Activated CD8-positive, alpha-beta memory T cell treated with anti-CD3 and anti-CD28 coated beads for 4 hours (primary cell): ENCODE data around the gene CERS6.
"Not testable (repeated sequence)": the region's sequence is repeated elsewhere in the genome, so short reads cannot be mapped to it uniquely, and the experiment has no call there.

Experiments
- DNase-seq, 2 donors: peaks; one replicate each; pipeline ENCODE4 v3.0.0-alpha.2; 2020; ENCODE audit warnings: low read depth in 2 of 2

The CERS6 gene

DNA sequence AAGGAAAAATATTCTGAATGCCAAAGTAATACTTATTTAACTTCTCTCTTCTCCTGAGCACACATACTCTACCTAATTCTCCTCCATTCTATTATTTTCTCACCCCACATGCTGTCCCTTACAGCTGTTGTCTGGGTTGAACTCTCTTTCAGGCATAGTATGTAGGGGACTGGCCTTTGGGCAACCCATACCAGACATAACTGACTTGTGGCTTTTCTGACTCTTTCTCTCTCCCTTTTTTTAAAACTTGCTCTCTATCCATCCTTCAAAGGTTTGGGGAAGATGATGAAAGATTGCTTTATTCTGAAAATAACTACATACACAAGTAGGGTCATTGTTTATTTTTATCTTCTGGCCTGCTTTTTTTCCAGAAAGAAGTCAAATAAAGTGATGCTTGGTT, 276.4 kb downstream of the CERS6 start:
- DNase-seq: no peak

DNA sequence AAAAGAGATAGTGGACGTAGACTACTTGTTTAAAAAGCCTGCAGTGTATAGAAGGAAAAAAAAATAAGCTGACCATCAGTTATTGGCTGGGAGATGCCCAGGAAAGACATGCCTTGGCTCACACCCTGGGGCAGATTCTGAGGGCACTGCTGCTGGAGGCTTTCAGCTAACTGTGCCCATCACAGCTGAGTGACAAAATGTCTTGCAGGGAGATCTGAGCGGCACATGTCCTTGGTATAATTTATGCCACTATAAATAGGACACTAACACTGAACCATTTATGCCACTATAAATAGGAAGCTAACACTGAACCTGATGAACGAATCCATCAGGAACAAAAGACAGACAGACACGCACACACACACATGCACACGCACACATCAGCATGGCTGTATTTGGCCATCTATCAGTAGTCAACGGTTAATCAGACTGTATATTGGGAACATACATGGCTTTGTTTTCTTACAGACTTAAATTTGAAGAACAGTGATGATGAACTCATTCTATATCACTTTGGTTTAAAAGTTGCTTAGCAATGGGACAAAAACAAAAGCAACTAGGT, 278.2 kb downstream of the CERS6 start:
- no peak for DNase-seq

DNA sequence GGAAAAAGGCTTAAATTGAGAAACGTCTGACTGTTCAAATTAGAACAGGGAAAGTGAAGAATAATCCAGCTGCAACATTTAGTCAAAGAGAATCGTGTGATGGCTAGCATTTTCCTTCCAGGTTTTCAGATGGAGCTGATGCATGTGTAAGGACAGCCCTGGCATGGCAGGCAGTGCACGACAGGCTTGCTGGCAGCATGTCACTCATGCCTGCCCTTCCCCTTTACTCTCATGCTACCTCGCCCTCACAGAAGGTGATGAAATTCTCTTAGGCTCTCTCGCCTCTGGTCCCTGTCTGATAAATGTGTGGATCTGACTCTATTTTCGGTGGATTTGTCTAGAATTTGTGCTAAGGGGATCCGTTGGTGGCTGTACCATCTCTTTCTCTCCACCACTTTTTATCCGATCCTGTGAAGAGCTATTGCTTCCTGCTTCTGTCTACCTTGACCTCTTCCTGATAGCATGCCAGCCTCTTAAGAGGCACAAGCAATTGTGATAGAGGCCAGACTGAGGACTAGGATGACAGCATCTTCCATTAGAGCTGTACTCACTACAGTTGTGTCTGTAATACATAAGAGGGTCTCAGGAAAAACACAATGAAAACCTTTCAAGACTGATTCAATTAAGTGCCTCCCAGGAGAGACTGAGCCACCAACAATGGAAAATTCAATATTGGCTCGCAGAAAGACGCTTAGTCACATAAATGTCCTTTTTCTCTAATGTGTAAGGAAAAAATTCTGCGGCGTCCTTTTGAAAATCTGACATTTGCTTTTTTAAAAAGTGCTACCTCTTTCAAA, 280.8 kb downstream of the CERS6 start:
- no peak for DNase-seq

- DNase-seq: peak in 1 of 2 donors; percentile 3
Measured at GRCh38 chr2:168738062-168738461, 282.0 kb downstream of the CERS6 start.

DNA sequence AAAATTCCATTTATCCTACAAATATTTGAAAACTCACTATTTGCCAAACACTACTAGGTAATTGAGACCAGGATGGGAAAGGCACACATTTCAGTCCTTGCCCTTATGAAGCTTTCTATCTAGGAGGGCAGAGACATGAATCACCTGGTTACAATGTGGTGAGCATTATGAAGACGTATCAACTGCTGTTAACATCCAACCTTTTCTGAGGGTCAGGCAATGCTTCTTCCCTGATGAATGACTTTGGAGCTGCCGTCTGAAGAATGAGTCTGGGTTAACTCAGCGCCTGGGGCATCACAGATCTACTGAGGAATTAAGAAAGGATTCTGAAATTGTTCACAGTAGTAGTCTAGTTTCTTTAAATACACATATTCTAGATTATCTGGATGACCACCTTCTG, 284.3 kb downstream of the CERS6 start:
- DNase-seq: no peak

DNA sequence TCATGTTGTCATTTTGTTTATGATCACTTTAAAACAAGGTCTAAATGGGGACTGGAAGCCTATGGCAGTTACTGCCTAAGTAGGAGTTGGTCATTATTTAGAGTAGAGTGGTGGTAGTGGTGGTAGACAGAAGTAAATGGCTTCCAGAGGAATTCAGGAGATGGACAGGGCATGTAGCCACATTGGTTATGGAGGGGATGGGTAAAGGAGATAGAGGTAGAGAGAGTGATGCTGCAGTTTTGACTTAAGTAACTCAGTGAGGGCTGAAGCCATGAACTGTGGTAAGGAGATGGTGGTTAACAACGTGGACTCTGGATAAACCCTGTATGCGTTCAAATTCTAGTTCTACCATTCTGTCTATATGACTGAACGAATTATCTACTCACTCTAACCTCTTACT, 284.7 kb downstream of the CERS6 start:
- DNase-seq: no peak

DNA sequence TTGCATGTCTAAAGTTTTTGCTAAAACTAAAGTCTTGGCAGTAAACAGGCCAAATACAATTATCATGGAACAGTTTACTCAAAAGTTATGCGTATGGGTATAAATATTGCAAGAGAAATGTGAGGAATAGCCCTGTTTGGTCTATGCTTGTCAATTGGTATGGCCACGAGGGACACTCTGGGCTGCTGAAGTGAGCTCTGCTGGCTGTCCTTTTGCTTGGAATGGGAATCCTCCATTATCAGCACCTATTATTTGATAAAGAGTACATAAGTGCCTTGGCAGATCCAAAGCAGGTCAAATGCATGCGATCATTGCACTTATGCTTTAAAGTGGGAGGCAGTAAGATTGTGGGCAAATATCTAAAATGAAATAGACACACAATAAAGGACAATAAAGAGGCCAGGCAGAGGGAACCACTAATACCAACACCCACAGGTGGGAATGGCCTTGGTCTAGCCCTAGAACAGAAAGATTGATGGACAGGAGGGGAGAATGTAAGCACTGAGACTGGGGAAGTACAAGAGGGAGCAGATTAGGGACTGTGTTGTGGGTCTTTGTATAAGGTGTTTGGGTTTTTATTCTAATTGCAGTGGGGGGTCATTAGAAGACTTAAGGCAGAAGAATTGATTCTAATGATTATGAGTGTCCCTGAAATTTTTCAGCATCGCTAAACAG, 286.3 kb downstream of the CERS6 start:
- DNase-seq: no peak

GRCh38 chr2:168744844-168745243, 288.8 kb downstream of the CERS6 start:
- no peak for DNase-seq

DNA sequence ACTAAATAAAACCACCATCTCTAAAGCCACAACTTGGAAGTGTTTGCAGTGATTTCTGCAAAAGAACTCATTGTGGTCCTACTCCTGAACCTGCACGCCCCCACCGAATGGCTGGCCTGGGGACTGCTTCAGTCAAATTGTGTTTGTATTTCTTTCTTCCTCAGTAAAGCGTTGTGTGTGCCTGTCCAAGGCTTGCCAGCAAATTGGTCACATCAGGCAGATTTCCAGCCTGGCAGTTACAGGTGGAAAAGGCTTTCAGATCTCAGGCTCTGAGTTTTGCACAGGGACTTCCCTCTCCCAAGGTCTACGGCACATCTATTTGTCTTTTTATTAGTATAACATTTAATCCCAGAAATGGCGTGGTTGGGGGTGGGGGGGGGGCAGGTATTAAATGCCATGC, 292.4 kb downstream of the CERS6 start:
- DNase-seq: no peak

GRCh38 chr2:168749297-168749696, 293.2 kb downstream of the CERS6 start:
- no peak for DNase-seq

DNA sequence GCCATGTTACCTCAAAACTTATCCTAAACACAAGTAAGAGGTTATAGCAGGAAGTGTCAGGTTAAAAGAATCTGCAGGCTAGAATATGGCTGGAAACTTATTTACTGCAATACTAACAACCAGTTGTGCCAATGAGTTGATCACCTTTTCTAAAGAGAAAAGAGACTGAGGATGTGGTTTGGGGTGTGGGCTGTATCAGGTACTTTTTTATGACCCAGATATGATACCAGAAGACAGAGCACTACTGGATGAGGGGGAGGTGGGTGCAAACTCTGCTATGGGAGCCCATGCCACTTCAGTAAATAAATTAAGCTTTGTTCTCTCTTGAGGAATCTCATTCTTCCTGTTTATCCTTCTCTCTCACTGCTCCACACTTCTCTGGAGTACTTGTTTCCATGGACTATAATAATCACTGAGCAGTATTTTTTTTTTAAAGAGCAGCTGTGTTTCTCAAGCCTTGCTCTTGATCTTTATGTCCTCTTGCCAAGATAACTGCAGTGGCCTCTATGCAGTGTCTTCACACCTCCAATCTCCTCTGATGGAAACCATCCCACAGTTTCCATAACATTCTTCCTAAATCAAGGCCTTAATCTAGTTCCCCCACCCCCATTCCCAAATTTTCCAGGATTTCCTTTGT, 295.1 kb downstream of the CERS6 start:
- no peak for DNase-seq

DNA sequence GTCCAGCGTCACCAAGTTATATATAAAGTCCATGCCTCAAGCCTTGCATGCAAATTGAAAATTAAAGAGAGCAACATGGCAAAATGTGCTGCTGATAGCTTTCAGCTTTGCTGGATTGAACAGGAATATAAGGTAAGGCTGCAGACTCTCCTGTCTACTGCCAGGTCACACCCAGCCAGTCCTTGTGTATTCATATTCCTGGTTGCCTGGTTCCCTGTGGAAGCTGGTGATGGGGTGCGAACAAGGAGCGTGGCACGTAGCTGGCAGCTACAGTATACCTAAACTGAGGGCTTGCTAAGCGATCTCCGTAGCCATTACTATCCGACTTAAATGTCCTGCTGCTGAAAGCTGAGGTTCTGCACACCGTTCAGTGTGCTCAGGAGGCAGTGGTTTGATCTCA, 296.3 kb downstream of the CERS6 start:
- DNase-seq: no peak

GRCh38 chr2:168753765-168754329, 297.8 kb downstream of the CERS6 start:
- DNase-seq: no peak

DNA sequence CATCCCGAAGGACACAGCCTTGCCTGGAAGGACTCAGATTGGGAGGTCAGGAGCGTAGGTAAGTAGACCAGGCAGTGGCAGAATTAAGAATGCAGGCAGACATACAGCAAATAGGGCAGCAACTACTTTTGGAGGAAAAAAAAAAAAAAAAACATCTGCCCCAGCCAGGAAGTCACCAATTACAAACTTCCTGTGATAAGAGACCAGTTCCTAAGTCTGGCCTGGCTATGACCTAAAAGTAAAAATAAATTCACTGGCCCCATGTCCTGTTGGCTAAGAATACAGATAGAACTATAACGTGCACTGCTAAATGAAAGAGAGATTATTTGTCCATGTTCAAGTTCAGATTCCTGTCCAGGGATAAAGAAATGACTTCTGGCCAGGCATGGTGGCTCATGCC, 301.2 kb downstream of the CERS6 start:
- DNase-seq: no peak

GRCh38 chr2:168758970-168759820, 303.1 kb downstream of the CERS6 start:
- no peak for DNase-seq

GRCh38 chr2:168765401-168765800, 309.3 kb downstream of the CERS6 start:
- DNase-seq: no peak

DNA sequence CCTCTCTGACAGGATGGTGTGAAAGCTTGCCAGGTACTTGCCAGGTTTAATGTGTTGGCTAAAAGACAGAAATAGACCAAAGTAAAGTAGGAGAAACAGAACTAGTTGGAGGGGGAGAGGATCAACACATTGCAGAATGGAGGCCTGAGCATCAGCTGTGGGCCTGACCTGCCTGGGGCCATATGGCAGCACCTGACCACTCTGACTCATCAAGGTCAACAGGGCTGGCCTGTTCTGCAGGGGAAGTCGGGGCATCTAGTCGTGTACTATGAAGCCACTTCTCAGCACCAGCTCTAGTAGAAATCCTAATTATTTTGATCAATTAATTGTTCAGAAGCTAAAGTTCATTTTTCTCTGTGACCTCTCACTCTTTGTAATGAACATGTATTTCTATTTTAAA, 310.5 kb downstream of the CERS6 start:
- DNase-seq: no peak

DNA sequence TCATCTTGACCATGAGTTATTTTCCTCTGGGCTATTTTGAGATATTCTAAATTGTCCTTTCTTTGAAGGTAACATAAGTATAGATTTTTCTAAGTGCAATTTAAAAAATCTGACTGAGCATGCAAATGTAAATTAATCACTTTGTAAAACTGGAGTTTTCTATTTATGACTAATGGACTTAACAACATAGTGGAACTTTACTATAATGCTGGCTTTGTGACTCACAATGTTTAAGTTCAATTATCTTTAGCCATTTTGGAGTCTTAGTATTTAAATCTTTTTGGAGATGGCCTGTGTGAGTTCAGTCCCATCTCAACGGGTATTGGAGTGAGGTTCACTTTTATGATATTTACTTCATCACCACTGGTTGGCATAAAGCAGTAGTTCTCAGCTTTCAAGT, 311.2 kb downstream of the CERS6 start:
- no peak for DNase-seq

- DNase-seq: not testable (repeated sequence)
Measured at GRCh38 chr2:168768357-168768756, 312.3 kb downstream of the CERS6 start.

GRCh38 chr2:168770796-168771195, 314.7 kb downstream of the CERS6 start:
- no peak for DNase-seq

DNA sequence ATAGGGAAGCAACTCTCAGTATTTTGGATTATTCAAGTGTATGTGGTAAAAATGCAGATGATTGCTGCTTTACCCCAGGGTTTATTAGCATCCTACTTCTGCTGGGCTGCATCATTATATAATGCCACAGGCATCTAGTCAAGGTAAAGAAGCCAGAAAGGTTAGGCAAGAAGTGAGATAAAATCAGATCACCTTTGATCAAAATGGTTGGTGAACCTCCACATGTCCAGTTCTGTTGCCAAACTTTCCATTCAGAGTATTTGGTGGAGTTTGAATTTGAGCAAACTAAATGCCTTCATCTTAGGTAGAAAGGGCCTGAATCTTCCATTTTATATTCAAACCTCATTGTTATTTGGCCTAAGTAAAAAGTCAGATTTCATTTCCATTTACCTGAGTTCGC, 316.6 kb downstream of the CERS6 start:
- DNase-seq: no peak
